GM23338 (cell line): ENCODE results near the gene ZNF716. TPM values are rescaled to one million over a fixed set of nuclear protein-coding genes. Genes with fewer than 3 reads are reported as not detected.

Source experiments
- ATAC-seq: fragments of 200-7000 bp; cut with Tn5 transposase; 3 replicates; pipeline ENCODE4 v1.9.1; 2020
- DNase-seq: peaks from one replicate; pipeline ENCODE4 v3.0.0-alpha.2; 2015; ENCODE audit warnings: low spot score
- H2AFZ ChIP-seq: fragments of 200-600 bp; sonication (generic); 2 replicates; pipeline ENCODE4 v1.8.0; 2016; ENCODE audit warnings: antibody characterized with exemption, mild to moderate bottlenecking, moderate library complexity
- H3F3A ChIP-seq: fragments of 200-600 bp; sonication (generic); replicated peaks from 2 replicates; pipeline ENCODE4 v1.8.0; 2017; ENCODE audit warnings: antibody characterized with exemption, mixed run types, low read depth
- H3K27ac ChIP-seq: fragments of 200-600 bp; sonication (generic); 2 replicates; pipeline ENCODE4 v1.6.1; 2016; ENCODE audit warnings: low read depth
- H3K27me3 ChIP-seq: fragments of 200-600 bp; sonication (generic); 2 replicates; pipeline ENCODE4 v1.8.0; 2016; ENCODE audit warnings: mild to moderate bottlenecking, mixed run types, moderate library complexity; ENCODE audit not compliant: insufficient read depth
- H3K36me3 ChIP-seq: fragments of 200-600 bp; sonication (generic); 2 replicates; pipeline ENCODE4 v1.8.0; 2016; ENCODE audit warnings: mild to moderate bottlenecking; ENCODE audit not compliant: insufficient read depth
- H3K4me1 ChIP-seq: fragments of 200-600 bp; sonication (generic); 2 replicates; pipeline ENCODE4 v1.8.0; 2016; ENCODE audit warnings: mild to moderate bottlenecking, moderate library complexity; ENCODE audit not compliant: insufficient read depth
- H3K4me2 ChIP-seq: fragments of 200-600 bp; sonication (generic); 2 replicates; pipeline ENCODE4 v1.7.1; 2017; ENCODE audit warnings: mixed run types
- H3K4me3 ChIP-seq: fragments of 200-600 bp; sonication (generic); 2 replicates; pipeline ENCODE4 v1.6.1; 2016; ENCODE audit warnings: mixed run types
- H3K79me2 ChIP-seq: fragments of 200-600 bp; sonication (generic); replicated peaks from 2 replicates; pipeline ENCODE4 v1.8.0; 2017; ENCODE audit warnings: mild to moderate bottlenecking; ENCODE audit not compliant: insufficient read depth
- H3K9me2 ChIP-seq: fragments of 200-600 bp; sonication (generic); 2 replicates; pipeline ENCODE4 v1.8.0; 2017; ENCODE audit not compliant: insufficient read depth
- H4K20me1 ChIP-seq: fragments of 200-600 bp; sonication (generic); replicated peaks from 2 replicates; pipeline ENCODE4 v1.8.0; 2017; ENCODE audit warnings: mild to moderate bottlenecking; ENCODE audit not compliant: insufficient read depth
- H3K27ac Mint-ChIP-seq: 2 replicates; pipeline ENCODE4 v1.8.0; 2020; ENCODE audit warnings: inconsistent platforms, mild to moderate bottlenecking, moderate library complexity, mixed read lengths
- H3K27me3 Mint-ChIP-seq: 3 replicates; pipeline ENCODE4 v1.8.0; 2022; ENCODE audit warnings: low read depth, mild to moderate bottlenecking, moderate library complexity, mixed read lengths, inconsistent platforms; ENCODE audit not compliant: insufficient read depth, poor library complexity
- H3K36me3 Mint-ChIP-seq: 3 replicates; pipeline ENCODE4 v1.8.0; 2021; ENCODE audit warnings: low read depth, mild to moderate bottlenecking, inconsistent platforms, moderate library complexity, mixed read lengths
- H3K4me1 Mint-ChIP-seq: 3 replicates; pipeline ENCODE4 v1.8.0; 2020; ENCODE audit warnings: mild to moderate bottlenecking, inconsistent platforms, mixed read lengths
- H3K4me3 Mint-ChIP-seq: 3 replicates; pipeline ENCODE4 v1.8.0; 2021; ENCODE audit warnings: moderate library complexity, mild to moderate bottlenecking, inconsistent platforms, mixed read lengths
- H3K9me3 Mint-ChIP-seq: 3 replicates; pipeline ENCODE4 v1.8.0; 2020; ENCODE audit warnings: moderate library complexity, mild to moderate bottlenecking, inconsistent platforms, mixed read lengths
- CREB1 ChIP-seq: fragments of 250-450 bp; sonication (Bioruptor Pico); IDR thresholded peaks from 2 replicates; pipeline ENCODE4 v1.5.0; 2020; ENCODE audit warnings: low read depth, mild to moderate bottlenecking, moderate library complexity
- EZH2 ChIP-seq: fragments of 200-600 bp; sonication (generic); IDR thresholded peaks from one replicate; pipeline ENCODE4 v1.8.0; 2017; ENCODE audit warnings: antibody characterized with exemption, mild to moderate bottlenecking, low read depth; ENCODE audit not compliant: unreplicated experiment
- EZH2phosphoT487 ChIP-seq: fragments of 200-600 bp; sonication (generic); IDR thresholded peaks from one replicate; pipeline ENCODE4 v1.8.1; 2018; ENCODE audit warnings: antibody characterized with exemption; ENCODE audit not compliant: unreplicated experiment
- STAT1 ChIP-seq: IDR thresholded peaks from one replicate; pipeline ENCODE4 v1.6.1; 2016; ENCODE audit warnings: antibody characterized with exemption; ENCODE audit not compliant: unreplicated experiment
- ZNF114 ChIP-seq: fragments of 250-450 bp; sonication (Bioruptor Pico); IDR thresholded peaks from 2 replicates; pipeline ENCODE4 v1.5.0; 2020; ENCODE audit warnings: mild to moderate bottlenecking, moderate library complexity
- polyA plus RNA-seq: library from polyadenylated mRNA; unstranded; fragments of >200 nt; fragmentation: Nextera tagmentation; extraction: Ambion mirVana; gene quantifications from 2 replicates; pipeline ENCODE4 v1.2.1, GENCODE V29; 2016
- total RNA-seq: library from RNA; depleted of rRNA; stranded (reverse); fragments of >200 nt; shearing (Covaris generic); gene quantifications from 2 replicates; pipeline ENCODE4 v1.2.3, GENCODE V29; 2014
- TF ChIP-seq, protein P1 (sequence below), 2 experiments: fragments of 200-600 bp in 1 of 2; sonication (generic) in 1 of 2; conservative IDR thresholded peaks; 2 replicates each; pipeline versions ENCODE4 v1.5.1 to v1.6.1; 2016 to 2017; ENCODE audit warnings: antibody characterized with exemption in 2 of 2, low read depth in 2 of 2, mild to moderate bottlenecking in 2 of 2, moderate library complexity in 1 of 2
- TF ChIP-seq, protein P2 (sequence below): fragments of 250-450 bp; sonication (Bioruptor Pico); IDR thresholded peaks from 2 replicates; pipeline ENCODE4 v1.5.0; 2020; ENCODE audit warnings: mild to moderate bottlenecking, moderate library complexity
- TF ChIP-seq, protein P3 (sequence below): IDR thresholded peaks from 2 replicates; pipeline ENCODE4 v1.6.1; 2016; ENCODE audit warnings: antibody characterized with exemption

ZNF716 gene
- total and polyA plus RNA-seq, 2 experiments from 2014 or later = not detected

DNA sequence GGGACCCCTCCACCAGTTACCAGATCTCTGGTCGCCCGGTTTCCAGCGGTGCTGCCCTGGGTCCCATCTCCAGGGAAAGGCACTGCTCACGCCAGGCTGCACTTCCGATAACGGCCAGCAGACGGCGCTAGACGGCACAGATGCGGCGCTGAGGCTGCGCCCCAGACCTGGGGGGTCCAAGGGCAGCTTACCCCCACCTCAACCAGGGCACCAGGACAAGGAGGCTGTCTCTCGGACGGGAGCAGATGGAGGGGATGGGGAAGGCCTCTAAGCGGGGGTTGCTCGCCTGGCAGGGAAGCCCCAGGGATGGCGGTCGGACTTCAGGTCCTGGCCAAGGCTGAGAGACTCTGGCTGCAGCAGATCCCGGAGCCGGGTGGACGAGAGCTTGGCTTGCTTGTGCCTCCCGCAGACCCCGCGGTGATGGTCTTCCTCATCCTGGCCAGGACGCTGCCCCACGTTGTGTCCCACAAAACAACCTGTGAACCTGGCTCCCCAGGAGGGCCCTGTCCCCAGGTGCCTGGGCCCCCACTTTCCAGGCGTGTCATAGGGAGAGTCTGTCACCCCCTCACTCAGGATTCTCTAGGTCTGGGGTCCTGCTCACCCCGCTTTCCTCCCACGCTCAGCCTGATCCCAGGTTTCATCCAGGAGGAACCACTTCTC is 23.9 kb upstream of the ZNF716 start:
- H4K20me1 ChIP-seq = no peaks in the 10 kb centered on the region
- H3K4me1 ChIP-seq = no peaks in the 10 kb centered on the region
- Mint-ChIP-seq H3K36me3 (peaks cover 37% of the 10 kb centered on the region), H3K27me3 (peaks cover 2% of the 10 kb centered on the region), H3K9me3 (peaks cover 86% of the 10 kb centered on the region), H3K27ac (no peak overlapping the region), H3K4me1 (no peaks in the 10 kb centered on the region), H3K4me3 (no peak overlapping the region)
- no peaks in the 10 kb centered on the region for H3K9me2 ChIP-seq
- ATAC-seq = no peak
- H3K27ac ChIP-seq = no peak overlapping the region
- H3K36me3 ChIP-seq = no peaks in the 10 kb centered on the region; the same call in 1 of the 2 replicates
- no peaks in the 10 kb centered on the region for H3K79me2 ChIP-seq
- H3F3A ChIP-seq = no peaks in the 10 kb centered on the region
- DNase-seq = no peak
- TF ChIP-seq STAT1 = no peak
- TF ChIP-seq, protein P1, sequence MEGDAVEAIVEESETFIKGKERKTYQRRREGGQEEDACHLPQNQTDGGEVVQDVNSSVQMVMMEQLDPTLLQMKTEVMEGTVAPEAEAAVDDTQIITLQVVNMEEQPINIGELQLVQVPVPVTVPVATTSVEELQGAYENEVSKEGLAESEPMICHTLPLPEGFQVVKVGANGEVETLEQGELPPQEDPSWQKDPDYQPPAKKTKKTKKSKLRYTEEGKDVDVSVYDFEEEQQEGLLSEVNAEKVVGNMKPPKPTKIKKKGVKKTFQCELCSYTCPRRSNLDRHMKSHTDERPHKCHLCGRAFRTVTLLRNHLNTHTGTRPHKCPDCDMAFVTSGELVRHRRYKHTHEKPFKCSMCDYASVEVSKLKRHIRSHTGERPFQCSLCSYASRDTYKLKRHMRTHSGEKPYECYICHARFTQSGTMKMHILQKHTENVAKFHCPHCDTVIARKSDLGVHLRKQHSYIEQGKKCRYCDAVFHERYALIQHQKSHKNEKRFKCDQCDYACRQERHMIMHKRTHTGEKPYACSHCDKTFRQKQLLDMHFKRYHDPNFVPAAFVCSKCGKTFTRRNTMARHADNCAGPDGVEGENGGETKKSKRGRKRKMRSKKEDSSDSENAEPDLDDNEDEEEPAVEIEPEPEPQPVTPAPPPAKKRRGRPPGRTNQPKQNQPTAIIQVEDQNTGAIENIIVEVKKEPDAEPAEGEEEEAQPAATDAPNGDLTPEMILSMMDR (conservative IDR thresholded peaks at IDR 0.05; ENCODE audit: low read depth in 2 of 2) = 0 out of 4 replicates have a peak, but pooled peaks of 1 of the 2 experiments have one; percentile 13
- H3K27me3 ChIP-seq = no peaks in the 10 kb centered on the region
- H3K4me2 ChIP-seq = no peak overlapping the region
- H3K4me3 ChIP-seq = no peak overlapping the region
- H2AFZ ChIP-seq = no peak overlapping the region

GRCh38 chr7:57426629-57427003 is 23.4 kb upstream of the ZNF716 start:
- Histone ChIP-seq H3K9me2 (no peaks in the 10 kb centered on the region), H3K27ac (no peak overlapping the region), H3K79me2 (no peaks in the 10 kb centered on the region), H3K4me1 (no peaks in the 10 kb centered on the region), H3F3A (no peaks in the 10 kb centered on the region), H3K4me2 (no peak overlapping the region), H3K36me3 (peaks cover 2% of the 10 kb centered on the region), H4K20me1 (no peaks in the 10 kb centered on the region), H2AFZ (no peak overlapping the region), H3K4me3 (no peak overlapping the region), H3K27me3 (no peaks in the 10 kb centered on the region)
- Mint-ChIP-seq H3K4me3 (no peak overlapping the region), H3K4me1 (no peaks in the 10 kb centered on the region), H3K36me3 (peaks cover 34% of the 10 kb centered on the region), H3K27ac (no peak overlapping the region), H3K27me3 (peaks cover 2% of the 10 kb centered on the region), H3K9me3 (peaks cover 85% of the 10 kb centered on the region)
- DNase-seq (no peak), ATAC-seq (no peak)
- TF ChIP-seq CREB1 (CRISPR knock-in tag) = no peak
- TF ChIP-seq STAT1 = no peak
- TF ChIP-seq, protein P1 (conservative IDR thresholded peaks at IDR 0.05; ENCODE audit: low read depth in 2 of 2) = no peak
- TF ChIP-seq, protein P2, sequence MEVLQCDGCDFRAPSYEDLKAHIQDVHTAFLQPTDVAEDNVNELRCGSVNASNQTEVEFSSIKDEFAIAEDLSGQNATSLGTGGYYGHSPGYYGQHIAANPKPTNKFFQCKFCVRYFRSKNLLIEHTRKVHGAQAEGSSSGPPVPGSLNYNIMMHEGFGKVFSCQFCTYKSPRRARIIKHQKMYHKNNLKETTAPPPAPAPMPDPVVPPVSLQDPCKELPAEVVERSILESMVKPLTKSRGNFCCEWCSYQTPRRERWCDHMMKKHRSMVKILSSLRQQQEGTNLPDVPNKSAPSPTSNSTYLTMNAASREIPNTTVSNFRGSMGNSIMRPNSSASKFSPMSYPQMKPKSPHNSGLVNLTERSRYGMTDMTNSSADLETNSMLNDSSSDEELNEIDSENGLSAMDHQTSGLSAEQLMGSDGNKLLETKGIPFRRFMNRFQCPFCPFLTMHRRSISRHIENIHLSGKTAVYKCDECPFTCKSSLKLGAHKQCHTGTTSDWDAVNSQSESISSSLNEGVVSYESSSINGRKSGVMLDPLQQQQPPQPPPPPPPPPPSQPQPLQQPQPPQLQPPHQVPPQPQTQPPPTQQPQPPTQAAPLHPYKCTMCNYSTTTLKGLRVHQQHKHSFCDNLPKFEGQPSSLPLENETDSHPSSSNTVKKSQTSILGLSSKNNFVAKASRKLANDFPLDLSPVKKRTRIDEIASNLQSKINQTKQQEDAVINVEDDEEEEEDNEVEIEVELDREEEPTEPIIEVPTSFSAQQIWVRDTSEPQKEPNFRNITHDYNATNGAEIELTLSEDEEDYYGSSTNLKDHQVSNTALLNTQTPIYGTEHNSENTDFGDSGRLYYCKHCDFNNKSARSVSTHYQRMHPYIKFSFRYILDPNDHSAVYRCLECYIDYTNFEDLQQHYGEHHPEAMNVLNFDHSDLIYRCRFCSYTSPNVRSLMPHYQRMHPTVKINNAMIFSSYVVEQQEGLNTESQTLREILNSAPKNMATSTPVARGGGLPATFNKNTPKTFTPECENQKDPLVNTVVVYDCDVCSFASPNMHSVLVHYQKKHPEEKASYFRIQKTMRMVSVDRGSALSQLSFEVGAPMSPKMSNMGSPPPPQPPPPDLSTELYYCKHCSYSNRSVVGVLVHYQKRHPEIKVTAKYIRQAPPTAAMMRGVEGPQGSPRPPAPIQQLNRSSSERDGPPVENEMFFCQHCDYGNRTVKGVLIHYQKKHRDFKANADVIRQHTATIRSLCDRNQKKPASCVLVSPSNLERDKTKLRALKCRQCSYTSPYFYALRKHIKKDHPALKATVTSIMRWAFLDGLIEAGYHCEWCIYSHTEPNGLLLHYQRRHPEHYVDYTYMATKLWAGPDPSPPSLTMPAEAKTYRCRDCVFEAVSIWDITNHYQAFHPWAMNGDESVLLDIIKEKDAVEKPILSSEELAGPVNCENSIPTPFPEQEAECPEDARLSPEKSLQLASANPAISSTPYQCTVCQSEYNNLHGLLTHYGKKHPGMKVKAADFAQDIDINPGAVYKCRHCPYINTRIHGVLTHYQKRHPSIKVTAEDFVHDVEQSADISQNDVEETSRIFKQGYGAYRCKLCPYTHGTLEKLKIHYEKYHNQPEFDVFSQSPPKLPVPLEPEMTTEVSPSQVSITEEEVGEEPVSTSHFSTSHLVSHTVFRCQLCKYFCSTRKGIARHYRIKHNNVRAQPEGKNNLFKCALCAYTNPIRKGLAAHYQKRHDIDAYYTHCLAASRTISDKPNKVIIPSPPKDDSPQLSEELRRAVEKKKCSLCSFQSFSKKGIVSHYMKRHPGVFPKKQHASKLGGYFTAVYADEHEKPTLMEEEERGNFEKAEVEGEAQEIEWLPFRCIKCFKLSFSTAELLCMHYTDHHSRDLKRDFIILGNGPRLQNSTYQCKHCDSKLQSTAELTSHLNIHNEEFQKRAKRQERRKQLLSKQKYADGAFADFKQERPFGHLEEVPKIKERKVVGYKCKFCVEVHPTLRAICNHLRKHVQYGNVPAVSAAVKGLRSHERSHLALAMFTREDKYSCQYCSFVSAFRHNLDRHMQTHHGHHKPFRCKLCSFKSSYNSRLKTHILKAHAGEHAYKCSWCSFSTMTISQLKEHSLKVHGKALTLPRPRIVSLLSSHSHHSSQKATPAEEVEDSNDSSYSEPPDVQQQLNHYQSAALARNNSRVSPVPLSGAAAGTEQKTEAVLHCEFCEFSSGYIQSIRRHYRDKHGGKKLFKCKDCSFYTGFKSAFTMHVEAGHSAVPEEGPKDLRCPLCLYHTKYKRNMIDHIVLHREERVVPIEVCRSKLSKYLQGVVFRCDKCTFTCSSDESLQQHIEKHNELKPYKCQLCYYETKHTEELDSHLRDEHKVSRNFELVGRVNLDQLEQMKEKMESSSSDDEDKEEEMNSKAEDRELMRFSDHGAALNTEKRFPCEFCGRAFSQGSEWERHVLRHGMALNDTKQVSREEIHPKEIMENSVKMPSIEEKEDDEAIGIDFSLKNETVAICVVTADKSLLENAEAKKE (CRISPR knock-in tag) = no peak
- TF ChIP-seq ZNF114 (CRISPR knock-in tag) = no peak
- TF ChIP-seq EZH2phosphoT487 = no peak
- TF ChIP-seq, protein P3, sequence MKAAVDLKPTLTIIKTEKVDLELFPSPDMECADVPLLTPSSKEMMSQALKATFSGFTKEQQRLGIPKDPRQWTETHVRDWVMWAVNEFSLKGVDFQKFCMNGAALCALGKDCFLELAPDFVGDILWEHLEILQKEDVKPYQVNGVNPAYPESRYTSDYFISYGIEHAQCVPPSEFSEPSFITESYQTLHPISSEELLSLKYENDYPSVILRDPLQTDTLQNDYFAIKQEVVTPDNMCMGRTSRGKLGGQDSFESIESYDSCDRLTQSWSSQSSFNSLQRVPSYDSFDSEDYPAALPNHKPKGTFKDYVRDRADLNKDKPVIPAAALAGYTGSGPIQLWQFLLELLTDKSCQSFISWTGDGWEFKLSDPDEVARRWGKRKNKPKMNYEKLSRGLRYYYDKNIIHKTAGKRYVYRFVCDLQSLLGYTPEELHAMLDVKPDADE = no peak
- no peak for TF ChIP-seq EZH2
